ENCODE results near the gene FAIM.

- TF ChIP-seq EZH2 (IDR thresholded peaks at IDR 0.05; ENCODE audit: insufficient read depth, poor library complexity, severe bottlenecking) (no peak), EZH2phosphoT487 (IDR thresholded peaks at IDR 0.05; ENCODE audit: insufficient read depth, low read depth) (no peak)
These were observed 15.9 kb downstream of the FAIM start for GRCh38 chr3:138624518-138624917.

Data from GM23248 (cell line).